Measurements from ENCODE around the gene OSBP2. TPM values are rescaled to one million over a fixed set of nuclear protein-coding genes. Genes with fewer than 3 reads are reported as not detected.

OSBP2 gene
- total RNA-seq, 3 donors from 2014 or later: 0.96 to 4.6 (median 4.4) TPM

- H3K4me1 ChIP-seq: no peaks in the 10 kb centered on the region
- no peak overlapping the region for H3K27ac ChIP-seq
- no peak overlapping the region for H3K4me3 ChIP-seq
- no peaks in the 10 kb centered on the region for H3K27me3 ChIP-seq
- DNase-seq (ENCODE audit: low spot score in 2 of 2): no peak
- intact Hi-C loops (cut with DNase I; ENCODE audit: low total_unique reads): no loop called here
- H3K36me3 ChIP-seq: peaks cover 34% of the 10 kb centered on the region
- no peaks in the 10 kb centered on the region for H3K9me3 ChIP-seq
- TF ChIP-seq POLR2A (IDR thresholded peaks at IDR 0.05) (no peak), POLR2AphosphoS5 (IDR thresholded peaks at IDR 0.05) (no peak), CTCF (IDR thresholded peaks at IDR 0.05) (no peak)
These were observed 239.4 kb downstream of the OSBP2 start for GRCh38 chr22:30934053-30934452.

GRCh38 chr22:30940685-30941362, 246.2 kb downstream of the OSBP2 start:
- Histone ChIP-seq H3K9me3 (no peaks in the 10 kb centered on the region), H3K27ac (no peak overlapping the region), H3K27me3 (no peaks in the 10 kb centered on the region), H3K4me1 (no peaks in the 10 kb centered on the region), H3K36me3 (peaks cover 25% of the 10 kb centered on the region), H3K4me3 (no peak overlapping the region)
- no peak for DNase-seq (ENCODE audit: low spot score in 2 of 2)
- intact Hi-C loops (cut with DNase I; ENCODE audit: low total_unique reads): no loop called here
- TF ChIP-seq POLR2AphosphoS5 (IDR thresholded peaks at IDR 0.05) (no peak), POLR2A (IDR thresholded peaks at IDR 0.05) (no peak), CTCF (IDR thresholded peaks at IDR 0.05) (no peak)

GRCh38 chr22:30941363-30941740, 246.7 kb downstream of the OSBP2 start:
- TF ChIP-seq POLR2AphosphoS5 (IDR thresholded peaks at IDR 0.05) (no peak), CTCF (IDR thresholded peaks at IDR 0.05) (no peak), POLR2A (IDR thresholded peaks at IDR 0.05) (no peak)
- H3K36me3 ChIP-seq: peaks cover 24% of the 10 kb centered on the region
- H3K4me3 ChIP-seq: no peak overlapping the region
- no peaks in the 10 kb centered on the region for H3K9me3 ChIP-seq
- intact Hi-C loops (cut with DNase I; ENCODE audit: low total_unique reads): no loop called here
- H3K27me3 ChIP-seq: no peaks in the 10 kb centered on the region
- H3K27ac ChIP-seq: no peak overlapping the region
- H3K4me1 ChIP-seq: peaks cover 0 to 2% of the 10 kb centered on the region in 2 donors
- DNase-seq (ENCODE audit: low spot score in 2 of 2): no peak

- Histone ChIP-seq H3K4me1 (peaks cover 0 to 4% of the 10 kb centered on the region in 2 donors), H3K27me3 (no peaks in the 10 kb centered on the region), H3K4me3 (no peak overlapping the region), H3K9me3 (no peaks in the 10 kb centered on the region), H3K27ac (peak overlapping the region in 1 of 2 donors; percentile 61), H3K36me3 (peaks cover 9% of the 10 kb centered on the region)
- TF ChIP-seq POLR2A (IDR thresholded peaks at IDR 0.05) (no peak), CTCF (IDR thresholded peaks at IDR 0.05) (no peak), POLR2AphosphoS5 (IDR thresholded peaks at IDR 0.05) (no peak)
- no peak for DNase-seq (ENCODE audit: low spot score in 2 of 2)
- intact Hi-C loops (cut with DNase I; ENCODE audit: low total_unique reads): no loop called here
These were observed 248.7 kb downstream of the OSBP2 start for GRCh38 chr22:30943368-30943767.

- peaks cover 2% of the 10 kb centered on the region for H3K36me3 ChIP-seq
- peak overlapping the region; percentile 61 to 92 for H3K27ac ChIP-seq
- DNase-seq (ENCODE audit: low spot score in 2 of 2): no peak
- no peak overlapping the region for H3K4me3 ChIP-seq
- no peaks in the 10 kb centered on the region for H3K27me3 ChIP-seq
- H3K4me1 ChIP-seq: peaks cover 0 to 4% of the 10 kb centered on the region in 2 donors
- H3K9me3 ChIP-seq: no peaks in the 10 kb centered on the region
- intact Hi-C loops (cut with DNase I; ENCODE audit: low total_unique reads): no loop called here
- no peak for TF ChIP-seq CTCF (IDR thresholded peaks at IDR 0.05)
These were observed 250.3 kb downstream of the OSBP2 start for GRCh38 chr22:30944986-30945385.

All from breast epithelium (tissue), 4 donors.